Ammon's horn (tissue), 1 donor: Measurements from ENCODE around the gene OTOA.
"Not testable (repeated sequence)": the region's sequence is repeated elsewhere in the genome, so short reads cannot be mapped to it uniquely, and the experiment has no call there.

Source experiments
- DNase-seq: peaks from one replicate; pipeline ENCODE4 v3.0.0-alpha.2; 2016; ENCODE audit warnings: low spot score

OTOA gene

DNA sequence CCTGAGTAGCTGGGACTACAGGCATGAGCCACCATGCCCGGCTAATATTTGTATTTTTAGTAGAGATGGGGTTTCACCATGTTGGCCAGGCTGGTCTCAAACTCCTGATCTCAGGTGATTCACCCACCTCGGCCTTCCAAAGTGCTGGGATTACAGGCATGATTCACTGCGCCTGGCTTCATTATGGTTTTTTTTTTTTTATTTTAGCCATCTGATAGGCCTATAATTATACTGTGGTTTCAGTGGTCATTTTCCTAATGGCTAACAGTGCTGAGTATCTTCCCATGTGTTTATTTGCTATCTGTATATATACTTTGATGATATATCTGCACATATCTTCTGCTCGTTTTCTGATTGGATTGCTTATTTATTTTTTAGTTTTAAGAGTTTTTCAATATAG is 10.7 kb downstream of the OTOA start:
- DNase-seq: not testable (repeated sequence)

DNA sequence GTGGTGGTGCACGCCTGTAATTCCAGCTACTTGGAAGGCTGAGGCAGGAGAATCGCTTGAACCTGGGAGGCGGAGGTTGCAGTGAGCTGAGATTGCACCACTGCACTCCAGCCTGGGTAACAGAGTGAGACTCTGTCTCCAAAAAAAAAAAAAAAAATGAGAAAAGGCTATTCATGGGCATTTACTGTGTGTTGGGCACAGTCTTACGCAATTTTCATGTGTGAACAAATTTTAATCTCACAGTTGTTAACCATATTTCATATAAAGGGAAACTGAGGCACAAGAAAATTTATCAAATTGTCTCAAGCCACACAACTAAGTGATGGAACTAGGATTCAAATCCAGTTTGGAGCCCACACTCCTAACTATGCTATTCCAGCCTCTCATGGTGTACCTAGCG is 16.9 kb downstream of the OTOA start:
- not testable (repeated sequence) for DNase-seq

GRCh38 chr16:21683184-21683583 is 19.4 kb downstream of the OTOA start:
- DNase-seq: no peak

- DNase-seq: no peak
Measured at GRCh38 chr16:21684199-21684598, 20.4 kb downstream of the OTOA start.

DNA sequence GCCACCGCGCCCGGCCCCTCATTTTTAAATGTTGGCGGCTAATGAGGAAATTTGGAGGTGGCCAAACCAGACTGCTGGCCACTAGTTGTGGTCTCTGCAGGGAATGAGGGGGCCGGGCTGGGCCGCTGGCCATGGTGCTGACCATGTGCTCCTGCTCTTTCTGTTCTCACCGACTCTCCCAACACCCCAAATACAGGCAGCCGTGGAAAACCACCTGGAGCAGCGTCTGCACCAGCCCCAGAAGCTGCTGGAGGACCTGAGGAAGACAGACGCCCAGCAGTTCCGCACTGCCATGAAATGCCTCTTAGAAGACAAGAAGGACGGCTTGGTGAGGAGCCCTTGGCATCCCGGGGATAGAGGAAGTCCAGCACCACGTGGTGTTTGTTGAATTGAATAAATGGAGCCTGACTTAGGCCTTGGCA is 21.3 kb downstream of the OTOA start:
- DNase-seq: no peak

- DNase-seq: no peak
Measured at GRCh38 chr16:21689107-21689506, 25.3 kb downstream of the OTOA start.

DNA sequence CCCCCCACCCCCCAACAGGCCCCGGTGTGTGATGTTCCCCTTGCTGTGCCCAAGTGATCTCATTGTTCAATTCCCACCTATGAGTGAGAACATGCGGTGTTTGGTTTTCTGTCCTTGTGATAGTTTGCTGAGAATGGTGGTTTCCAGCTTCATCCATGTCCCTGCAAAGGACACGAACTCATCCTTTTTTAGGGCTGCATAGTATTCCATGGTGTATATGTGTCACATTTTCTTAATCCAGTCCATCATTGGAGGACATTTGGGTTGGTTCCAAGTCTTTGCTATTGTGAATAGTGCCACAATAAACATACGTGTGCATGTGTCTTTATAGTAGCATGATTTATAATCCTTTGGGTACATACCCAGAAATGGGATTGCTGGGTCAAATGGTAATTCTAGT is 27.2 kb downstream of the OTOA start:
- not testable (repeated sequence) for DNase-seq

- no peak for DNase-seq
Measured at GRCh38 chr16:21694609-21695008, 30.8 kb downstream of the OTOA start.

DNA sequence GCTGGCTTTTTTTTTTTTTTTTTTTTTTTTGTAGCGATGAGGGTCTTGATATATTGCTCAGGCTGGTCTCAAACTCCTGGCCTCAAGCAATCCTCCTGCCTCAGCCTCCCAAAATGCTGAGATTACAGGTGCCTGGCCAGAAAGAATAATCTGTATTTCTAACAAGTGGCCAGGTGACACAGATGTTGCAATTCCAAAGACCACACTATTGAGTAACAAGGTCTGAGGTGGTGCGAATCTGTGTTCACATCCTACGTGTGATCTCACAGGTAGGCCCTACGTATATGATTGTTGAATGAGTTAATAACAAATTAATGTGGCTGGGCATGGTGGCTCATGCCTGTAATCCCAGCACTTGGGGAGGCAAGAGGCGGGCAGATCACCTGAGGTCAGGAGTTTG is 33.3 kb downstream of the OTOA start:
- DNase-seq: no peak

DNA sequence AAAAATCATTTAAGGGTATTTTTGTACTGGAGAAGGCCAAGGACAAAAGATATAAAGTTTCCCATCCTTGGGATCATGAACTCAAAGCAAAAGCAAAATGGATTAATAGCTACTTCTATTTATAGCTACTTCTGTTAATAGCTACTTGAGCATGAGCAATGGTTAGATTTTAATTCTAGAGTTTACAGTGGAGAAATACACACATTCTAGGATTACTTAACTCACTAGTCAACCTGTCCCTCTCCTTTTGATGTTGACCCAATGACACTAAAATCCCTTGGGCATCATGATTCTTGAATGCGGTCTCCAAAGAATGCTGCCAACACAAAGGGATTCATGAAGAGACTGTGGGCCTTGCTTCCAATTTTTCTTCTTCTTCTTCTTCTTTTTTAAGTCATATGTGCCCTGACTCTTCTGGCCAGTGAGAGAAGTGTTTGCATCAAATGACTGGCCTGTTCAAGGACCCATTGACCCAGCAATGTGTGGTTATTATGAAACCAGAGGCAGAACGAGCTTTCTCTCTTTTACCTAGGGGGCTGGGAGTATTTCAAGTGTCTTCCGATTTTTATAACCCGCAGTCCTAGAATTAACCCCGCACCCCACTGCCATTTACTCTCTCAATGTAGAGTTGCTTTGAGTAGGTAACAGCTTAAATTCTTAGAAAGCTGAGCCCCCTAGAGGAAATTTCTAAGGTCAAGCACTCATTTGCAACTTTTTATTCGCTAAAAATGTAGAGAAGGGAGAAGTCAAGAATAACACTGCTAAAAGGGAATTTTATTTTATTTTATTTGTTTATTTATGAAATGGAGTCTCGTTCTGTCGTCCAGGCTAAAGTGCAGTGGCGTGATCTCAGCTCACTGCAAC is 34.6 kb downstream of the OTOA start:
- DNase-seq: no peak

- DNase-seq: no peak
Measured at GRCh38 chr16:21701271-21701670, 37.5 kb downstream of the OTOA start.

GRCh38 chr16:21702276-21702675 is 38.5 kb downstream of the OTOA start:
- DNase-seq: no peak

GRCh38 chr16:21703156-21703555 is 39.4 kb downstream of the OTOA start:
- no peak for DNase-seq

DNA sequence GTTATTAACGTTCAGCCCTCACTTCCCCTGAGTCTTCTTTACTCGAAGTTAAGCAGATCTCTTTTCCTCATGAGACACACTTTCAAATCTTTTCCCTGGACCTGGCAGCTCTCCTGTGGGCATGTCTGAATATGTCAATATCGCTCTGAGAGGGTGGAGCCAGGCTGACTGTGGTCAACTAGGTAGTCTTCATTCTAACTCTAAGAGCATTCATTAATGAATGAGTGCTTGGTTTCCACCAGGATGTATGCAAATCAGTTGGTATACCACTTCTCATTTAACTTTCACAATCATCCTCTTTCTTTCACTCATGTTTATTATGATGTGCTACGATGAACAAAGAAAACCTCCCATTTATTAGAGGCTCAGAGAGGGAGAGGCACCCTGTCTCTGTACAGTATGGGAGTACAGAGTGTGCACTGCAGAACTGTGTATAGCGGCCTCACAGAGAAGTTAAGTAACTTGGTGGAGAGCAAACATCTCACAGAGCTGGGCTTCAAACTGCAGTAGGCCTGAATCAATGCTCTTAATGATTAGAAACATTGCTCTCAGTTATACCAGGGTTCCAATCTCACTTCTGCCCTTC is 39.9 kb downstream of the OTOA start:
- DNase-seq: no peak

- no peak for DNase-seq
Measured at GRCh38 chr16:21704266-21704665, 40.5 kb downstream of the OTOA start.

DNA sequence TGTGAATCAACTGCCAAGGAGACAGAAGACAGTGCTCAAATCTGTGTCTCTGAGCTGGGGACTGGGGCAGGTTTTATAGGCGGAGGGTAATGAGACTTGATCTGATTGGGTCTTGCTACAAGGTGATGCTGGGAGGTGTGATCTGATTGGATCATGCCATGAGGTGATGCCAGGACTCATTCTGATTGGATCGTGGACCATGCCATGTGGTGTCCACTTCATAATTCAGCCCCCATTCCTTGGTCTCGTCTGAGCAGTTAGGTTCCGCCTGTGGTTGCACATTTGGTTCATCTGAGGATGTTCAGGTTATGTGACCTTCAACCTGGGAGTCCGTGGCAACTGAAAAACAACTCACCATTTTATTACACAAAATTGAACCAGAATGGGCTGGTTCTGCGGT is 41.0 kb downstream of the OTOA start:
- DNase-seq: no peak

- DNase-seq: peak; percentile 59
Measured at GRCh38 chr16:21708533-21709115, 44.9 kb downstream of the OTOA start.

GRCh38 chr16:21710938-21711337 is 47.2 kb downstream of the OTOA start:
- no peak for DNase-seq

- no peak for DNase-seq
Measured at GRCh38 chr16:21713549-21714368, 50.0 kb downstream of the OTOA start.

DNA sequence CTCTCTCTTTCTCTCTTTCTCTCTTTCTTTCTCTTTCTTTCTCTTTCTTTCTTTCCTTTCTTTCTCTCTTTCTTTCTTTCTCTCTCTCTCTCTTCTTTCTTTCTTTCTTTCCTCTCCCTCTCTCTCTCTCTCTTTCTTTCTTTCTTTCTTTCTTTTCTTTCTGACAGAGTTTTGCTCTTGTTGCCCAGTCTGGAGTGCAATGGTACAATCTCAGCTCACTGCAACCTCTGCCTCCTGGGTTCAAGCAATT is 50.5 kb downstream of the OTOA start:
- DNase-seq: not testable (repeated sequence)

DNA sequence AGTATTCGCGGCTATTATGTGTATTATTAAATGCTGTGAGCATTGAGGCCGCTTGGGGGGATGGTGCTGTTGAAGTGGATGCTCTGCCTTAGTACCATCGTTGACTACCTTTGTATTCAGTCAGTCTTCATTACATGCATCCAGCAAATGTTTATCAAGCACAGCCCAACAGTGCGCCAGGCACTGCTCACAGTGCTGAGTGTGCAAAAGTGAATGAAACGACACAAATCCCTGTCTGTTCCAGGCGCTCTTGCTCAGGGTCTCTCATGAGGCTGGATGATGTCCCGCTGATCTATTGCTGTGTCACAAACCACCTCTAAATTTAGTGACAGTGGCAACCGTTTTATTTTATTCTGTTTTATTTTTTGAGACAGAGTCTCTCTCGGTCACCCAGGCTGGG is 53.8 kb downstream of the OTOA start:
- no peak for DNase-seq

GRCh38 chr16:21719283-21719682 is 55.5 kb downstream of the OTOA start:
- DNase-seq: no peak

GRCh38 chr16:21720533-21720932 is 56.8 kb downstream of the OTOA start:
- no peak for DNase-seq
